HG02943 (cell line): ENCODE results near the gene CLEC16A.
"Not testable (repeated sequence)": the region's sequence is repeated elsewhere in the genome, so short reads cannot be mapped to it uniquely, and the experiment has no call there.

ENCODE experiments used
- ATAC-seq: cut with Tn5 transposase; IDR thresholded peaks from one replicate; pipeline ENCODE4 v1.9.1; 2021; ENCODE audit warnings: mild to moderate bottlenecking, low read depth, moderate library complexity; ENCODE audit not compliant: unreplicated experiment

Gene CLEC16A

GRCh38 chr16:11092788-11093571 lies 148.6 kb downstream of the CLEC16A start:
- no peak for ATAC-seq

DNA sequence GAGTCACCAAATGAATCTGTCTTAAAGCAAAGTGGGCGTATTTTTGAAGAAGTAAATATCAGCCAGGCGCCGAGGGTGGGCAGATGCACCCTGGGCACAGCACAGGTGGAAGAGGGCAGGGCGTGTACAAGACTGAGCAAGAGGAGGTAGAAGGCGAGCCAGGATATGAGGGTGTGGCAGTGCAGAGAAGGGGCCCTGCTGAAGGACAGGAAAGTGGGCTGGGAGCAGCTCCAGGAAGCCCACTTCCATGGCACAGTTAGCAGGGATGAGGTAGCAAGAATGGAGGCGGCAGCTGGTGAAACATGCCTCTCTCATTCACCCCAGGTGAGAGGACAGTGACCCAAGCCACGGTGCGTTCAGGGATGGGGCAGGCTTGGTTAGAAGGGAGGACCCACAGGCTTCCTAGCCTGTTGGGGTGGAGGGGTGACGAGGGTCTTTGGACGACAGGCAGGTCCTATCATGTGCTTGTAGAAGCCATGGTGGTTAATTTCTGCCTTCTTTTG lies 149.3 kb downstream of the CLEC16A start:
- ATAC-seq: no peak

DNA sequence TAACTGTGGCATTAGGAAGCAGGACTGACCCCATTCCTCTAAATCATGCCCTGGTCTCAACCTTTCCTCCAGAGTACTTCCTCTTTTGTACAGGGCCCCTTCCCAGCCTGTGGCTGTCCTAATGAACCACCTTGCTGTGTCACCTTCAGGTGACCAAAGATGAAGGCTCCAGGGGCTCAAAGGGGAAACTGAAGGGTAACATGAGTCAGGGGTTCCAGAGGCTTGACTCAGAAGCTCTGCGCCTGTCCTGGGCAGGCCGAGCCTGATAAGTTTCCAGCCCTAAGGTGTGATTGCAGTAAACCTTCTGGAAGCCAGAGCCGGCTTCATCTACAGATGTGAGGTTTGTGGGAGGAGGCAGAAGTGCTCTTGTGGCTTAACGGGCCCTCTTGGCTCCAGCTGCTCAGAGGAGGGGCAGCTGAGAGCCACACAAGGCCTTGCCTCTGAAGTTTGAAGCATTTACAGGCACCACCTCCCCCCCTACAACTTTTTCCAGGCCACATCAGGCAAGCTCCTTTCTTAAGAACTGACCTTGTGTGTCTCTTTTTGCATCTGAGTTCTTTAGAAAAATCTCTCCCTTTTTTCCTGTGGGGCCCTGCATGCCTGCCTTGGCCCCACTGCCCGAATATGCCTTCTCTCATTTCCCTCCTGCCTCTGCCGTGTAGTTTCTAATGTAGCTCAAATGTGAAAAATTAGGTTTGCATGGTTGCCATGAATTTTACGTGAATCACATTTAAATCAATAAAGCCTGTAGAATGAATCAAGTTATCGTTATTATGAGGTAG lies 149.9 kb downstream of the CLEC16A start:
- ATAC-seq: peak; percentile 60

DNA sequence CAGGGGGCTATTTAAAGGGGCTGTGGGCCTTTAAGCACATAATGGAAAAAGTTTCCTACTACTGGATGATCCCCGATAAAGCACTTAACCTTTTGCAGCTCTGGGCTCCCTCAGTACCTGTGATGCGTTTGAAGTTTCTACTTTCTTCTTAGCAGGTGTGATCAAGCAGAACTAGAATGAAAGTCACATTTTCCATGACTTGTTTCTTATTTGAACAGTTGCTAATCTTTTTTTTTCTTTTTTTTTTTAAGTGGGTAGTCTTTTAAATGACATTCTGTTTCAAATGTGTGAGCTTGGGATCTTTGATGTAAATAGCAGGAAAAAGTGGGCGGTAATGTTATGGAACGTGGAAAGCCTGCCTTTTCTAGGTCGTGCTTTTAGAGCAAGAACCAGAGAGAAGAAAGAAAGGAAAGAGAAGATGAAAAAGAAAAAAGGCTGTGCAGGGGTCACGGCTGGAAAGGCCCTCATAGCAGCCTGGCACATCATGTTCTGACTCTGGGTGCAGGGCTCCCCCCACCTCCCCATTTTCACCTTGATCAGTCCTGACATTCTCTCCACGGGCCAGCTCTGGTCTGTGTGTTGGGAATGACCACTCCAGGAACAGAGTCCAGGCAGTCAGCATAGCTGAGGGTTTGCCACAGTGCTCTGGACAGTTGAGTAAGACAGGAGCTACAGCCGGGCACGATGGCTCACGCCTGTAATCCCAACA lies 150.6 kb downstream of the CLEC16A start:
- no peak for ATAC-seq

DNA sequence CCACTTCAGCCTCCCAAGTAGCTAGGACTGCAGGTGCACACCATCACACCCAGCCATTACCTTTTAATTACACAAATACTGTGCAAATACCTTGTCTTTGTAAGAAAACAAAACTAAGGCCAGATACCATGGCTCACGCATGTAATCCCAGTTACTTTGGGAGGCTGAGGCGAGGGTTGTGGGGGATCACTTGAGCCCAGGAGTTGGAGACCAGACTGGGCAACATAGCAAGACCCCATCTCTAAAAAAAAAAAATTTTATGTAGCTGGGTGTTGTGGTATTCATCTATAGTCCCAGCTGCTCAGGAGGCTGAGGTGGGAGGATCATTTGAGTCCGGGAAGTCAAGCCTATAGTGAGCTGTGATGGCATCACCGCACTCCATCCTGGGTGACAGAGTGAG lies 151.6 kb downstream of the CLEC16A start:
- ATAC-seq: no peak

GRCh38 chr16:11097094-11097786 lies 152.9 kb downstream of the CLEC16A start:
- no peak for ATAC-seq

DNA sequence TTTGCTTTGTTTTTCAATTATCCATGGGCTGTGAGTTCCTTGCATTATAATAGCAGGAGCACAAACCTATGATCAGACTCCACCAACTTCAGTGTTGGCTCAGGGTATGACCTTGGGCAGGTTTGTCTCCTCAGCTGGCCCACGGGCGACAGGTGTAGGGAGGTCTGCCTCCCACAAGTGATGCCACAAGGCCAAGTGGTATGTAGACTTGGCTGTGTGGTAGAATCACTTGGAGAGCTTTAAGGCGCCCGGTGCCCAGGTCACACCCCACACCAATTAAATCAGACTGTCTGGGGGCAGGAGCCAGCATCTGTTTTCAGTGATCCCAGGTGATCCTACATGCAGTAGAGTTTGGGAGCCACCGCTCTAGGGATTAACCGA lies 153.4 kb downstream of the CLEC16A start:
- no peak for ATAC-seq

GRCh38 chr16:11098601-11099390 lies 154.4 kb downstream of the CLEC16A start:
- no peak for ATAC-seq

DNA sequence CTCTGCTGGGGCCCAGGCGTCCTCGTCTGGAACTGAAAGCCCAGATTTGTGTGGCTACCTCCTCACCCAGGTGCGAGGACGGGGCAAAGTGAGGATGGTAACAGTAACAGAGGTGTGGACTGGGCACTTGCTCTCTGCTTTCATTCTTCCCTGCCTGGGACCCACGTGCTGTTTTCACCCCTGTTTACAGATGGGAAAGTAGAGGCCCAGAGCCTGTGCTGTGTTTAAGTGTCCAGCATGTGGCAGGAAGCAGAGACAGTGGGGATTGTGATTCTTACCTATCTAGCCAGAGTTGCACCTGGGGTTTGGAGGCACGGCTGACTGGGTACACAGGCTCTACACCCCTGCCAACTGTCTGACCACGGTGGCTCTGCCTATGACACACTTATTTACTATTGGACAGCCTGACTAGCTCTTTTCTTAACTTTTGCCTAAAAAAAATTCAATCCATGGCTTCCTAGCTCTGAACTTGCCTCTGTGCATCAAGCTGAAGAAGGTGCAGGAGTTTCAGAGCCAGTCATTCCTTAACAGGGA lies 155.4 kb downstream of the CLEC16A start:
- no peak for ATAC-seq

DNA sequence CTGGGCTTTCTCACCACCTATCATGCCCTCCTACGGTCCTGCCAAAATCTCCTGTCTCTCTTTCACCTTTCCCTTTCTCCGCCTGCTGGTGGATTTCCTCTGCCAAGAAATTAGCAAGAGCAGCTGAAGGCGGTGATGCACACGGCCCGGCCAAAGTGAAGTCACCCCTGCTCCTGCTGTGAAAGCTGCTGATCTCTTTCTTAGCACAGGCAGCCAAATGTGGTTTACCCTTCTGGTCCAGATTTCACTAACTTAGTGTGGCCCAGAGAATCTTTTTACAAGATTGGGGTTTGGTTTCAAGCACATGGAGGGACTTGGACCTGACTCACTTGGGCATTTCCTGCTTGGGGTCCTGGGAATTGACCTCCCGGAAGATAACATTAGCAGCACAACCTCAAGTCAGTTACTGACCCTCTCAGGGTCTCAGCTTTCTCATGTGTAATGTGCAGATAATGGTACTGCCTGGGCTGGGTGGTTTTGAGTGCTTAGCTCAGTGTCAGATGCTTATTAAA lies 155.9 kb downstream of the CLEC16A start:
- ATAC-seq: no peak

DNA sequence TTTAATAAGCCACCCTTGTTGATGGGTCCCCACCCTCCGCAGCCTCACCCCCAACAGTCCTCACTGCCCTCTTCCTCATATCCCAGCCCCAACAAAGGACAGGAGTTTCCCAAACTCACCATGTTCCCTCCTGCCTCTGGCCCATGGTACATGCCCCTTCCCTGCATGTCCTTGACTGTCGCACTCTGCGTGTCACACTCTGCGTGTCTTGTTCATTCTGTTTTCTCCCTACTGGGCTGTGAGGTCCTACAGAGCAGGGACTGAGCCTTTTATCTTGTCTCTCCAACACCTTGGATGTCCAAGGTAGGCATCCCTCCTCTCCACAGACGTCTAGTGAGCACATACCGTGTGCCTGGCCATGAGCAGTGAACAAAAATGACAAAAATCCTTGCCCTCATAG lies 156.9 kb downstream of the CLEC16A start:
- ATAC-seq: no peak

GRCh38 chr16:11101695-11102522 lies 157.5 kb downstream of the CLEC16A start:
- no peak for ATAC-seq

- no peak for ATAC-seq
These were observed 158.1 kb downstream of the CLEC16A start for GRCh38 chr16:11102523-11102898.

DNA sequence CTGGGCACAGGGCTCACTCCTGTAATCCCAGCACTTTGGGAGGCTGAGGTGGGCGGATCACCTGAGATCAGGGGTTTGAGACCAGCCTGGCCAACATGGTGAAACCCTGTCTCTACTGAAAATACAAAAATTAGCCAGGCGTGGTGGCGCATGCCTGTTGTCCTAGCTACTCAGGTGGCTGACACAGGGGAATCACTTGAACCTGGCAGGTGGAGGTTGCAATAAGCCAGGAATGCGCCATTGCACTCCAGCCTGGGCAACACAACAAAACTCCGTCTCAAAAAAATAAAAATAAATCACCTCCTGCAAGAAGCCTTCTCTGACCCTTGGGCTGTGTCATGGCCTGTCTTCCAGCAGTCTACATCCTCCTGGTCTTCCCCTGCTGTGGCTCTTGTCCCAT lies 158.9 kb downstream of the CLEC16A start:
- ATAC-seq: not testable (repeated sequence)

DNA sequence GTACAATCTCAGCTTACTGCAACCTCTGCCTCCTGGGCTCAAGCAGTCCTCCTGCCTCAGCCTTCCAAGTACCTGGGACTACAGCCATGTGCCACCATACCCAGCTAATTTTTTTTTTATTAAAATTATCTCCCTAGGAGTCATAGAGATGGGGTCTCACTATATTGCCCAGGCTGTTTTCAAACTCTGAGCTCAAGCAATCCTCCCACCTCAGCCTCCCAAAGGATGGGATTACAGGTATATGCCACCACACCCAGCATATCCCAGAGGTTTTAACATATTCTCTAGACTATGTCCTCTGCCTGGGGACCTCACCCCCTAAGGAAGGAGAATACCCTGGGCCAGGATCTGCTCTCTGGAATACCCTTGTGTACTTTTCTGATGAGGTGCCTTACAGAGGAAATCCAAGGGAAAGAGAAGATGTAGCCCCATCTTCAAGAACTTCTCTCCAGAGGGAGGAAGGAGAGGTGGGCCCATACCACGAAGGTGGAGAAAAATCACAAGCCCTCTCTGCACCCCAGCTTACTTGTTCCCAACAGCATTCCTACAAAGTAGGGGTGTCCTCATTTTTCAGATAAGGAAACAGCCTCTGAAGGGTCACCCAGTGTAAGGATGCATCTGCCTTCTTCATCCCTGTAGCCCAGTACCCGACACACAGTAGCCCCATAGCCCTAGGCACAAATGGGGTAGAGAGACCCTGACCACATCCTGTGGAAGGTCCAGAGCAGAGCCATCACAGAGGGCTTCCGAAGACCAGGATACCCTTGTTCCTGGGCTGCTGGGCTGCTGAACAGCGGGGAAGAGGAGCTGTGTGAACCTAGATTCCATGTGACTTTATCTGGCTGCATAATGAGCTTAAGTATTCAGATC lies 160.0 kb downstream of the CLEC16A start:
- peak; percentile 8 for ATAC-seq

DNA sequence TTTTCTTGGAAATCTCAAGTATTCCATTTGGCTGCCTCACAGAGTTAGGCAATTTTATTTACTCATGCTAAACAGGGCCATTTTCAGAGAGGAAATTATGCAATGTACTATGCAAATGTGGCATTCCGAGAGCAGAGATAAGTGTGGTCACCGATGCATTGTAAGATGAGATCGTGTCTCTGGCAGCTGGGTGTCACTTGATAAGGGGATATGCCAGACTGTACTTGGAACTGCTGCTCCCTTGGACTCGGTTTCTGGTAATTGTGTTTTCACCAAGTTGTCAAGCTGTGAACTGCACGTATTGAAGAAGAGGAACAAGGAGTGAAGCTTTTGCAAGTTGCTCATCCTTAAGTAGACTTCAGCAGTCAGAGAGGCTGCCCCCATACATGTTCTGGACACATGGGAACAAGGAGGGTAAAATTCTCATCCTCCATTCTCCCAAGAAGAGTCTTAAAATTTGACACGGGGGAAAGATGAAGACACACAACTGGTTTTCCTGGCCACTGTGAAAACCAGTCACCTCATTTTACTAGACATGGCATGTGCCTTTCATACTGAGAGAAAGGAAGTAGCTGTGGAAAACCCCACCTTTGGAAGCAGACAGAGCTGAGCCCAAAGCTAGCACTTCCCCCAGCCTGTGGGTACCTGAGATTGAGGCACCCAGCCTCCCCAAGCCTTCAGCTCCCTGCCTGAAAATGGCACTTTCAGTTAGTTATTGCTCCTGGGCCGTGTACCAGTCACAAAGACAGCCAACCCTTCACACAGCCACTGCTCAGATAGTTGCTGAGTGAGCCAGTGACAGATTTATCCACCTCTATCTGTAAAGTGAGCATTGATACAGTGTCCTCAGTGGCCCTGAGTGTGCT lies 160.9 kb downstream of the CLEC16A start:
- ATAC-seq: peak; percentile 58

GRCh38 chr16:11106726-11107125 lies 162.4 kb downstream of the CLEC16A start:
- no peak for ATAC-seq
